ENCODE results near the gene EDARADD.
"Not testable (repeated sequence)": the region's sequence is repeated elsewhere in the genome, so short reads cannot be mapped to it uniquely, and the experiment has no call there.

Gene EDARADD

DNA sequence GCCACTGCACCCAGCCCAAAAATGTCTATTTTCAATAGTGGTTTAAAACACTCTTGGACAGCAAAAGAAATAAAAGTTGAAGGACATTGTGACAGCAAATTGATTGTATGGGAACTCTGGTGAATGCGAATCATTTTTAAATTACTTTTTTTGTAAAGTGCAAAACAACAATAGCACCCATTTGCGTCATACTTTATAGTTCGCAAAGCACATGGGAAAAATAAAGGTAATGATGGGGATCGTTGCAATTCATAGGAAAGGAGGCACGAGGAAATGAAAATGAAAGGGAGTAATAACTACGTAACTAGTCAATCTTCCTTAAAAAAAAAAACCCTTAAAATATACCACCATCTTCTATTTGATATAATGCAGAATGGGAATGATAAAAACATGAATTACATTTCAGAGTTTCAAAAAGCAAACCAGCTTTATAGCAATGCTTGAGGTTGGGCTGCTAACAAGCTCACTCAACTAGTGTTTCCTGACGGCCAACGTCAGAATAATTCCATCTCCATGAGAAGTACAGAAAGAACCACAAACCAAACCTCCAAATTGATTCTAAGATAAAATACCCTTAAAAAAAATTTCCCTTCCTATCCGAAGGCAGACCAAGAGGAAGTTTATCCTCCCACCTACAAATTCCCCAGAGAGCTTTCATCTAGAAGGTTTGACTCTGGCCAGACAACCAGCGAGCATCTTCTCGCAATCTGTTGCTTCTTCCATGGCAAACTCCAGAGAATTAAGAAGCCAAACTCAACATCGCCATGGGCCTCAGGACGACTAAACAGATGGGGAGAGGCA, at the start of gene EDARADD:
TSS of gene EDARADD (plus strand) at position 606 of the 801 bp plus-strand sequence. CDS start at position 765, 159 bp downstream.
- in situ Hi-C loops (cut with MboI; ENCODE audit: low sequenced_read_pairs) = no loop called here

DNA sequence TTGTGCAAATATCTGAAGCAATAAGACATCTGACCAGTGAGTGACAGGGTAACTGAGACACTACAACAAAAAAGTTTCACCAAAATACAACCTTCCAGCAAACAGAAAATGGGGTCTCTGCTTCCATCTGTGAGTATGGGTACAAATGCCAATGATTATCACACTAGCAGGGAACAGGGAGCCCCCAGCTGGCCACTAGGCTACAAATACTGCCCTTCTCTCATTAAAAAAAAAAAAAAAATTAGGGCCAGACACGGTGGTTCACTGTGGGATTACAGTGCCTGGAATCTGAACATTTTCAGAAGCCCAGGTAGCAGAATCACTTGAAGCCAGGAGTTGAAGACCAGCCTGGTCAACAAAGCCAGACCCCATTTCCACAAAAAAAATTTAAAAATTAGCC, 48.4 kb upstream of the EDARADD start:
- in situ Hi-C loops (cut with MboI; ENCODE audit: low sequenced_read_pairs) = no loop called here

DNA sequence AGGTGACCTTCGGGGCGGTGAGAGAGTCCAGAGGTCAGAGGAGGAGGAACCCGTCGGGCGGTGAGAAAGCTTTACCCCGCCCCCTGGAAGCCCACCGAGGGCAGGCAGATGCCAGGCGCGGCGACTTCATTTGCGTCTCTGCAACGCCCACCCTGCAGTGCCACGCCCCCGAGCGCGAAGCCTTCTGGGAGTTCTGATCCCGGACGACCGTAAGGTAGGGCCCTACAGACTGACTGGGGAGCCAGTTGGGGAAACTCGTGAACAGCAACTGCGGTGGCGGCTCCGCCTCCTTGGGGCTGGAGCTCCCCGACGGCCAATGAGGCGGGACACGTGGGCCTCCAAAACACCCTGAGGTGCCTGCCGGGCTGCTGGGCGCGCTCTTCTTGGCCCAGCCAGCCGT, 46.0 kb upstream of the EDARADD start:
- in situ Hi-C loops (cut with MboI; ENCODE audit: low sequenced_read_pairs) = no loop called here

DNA sequence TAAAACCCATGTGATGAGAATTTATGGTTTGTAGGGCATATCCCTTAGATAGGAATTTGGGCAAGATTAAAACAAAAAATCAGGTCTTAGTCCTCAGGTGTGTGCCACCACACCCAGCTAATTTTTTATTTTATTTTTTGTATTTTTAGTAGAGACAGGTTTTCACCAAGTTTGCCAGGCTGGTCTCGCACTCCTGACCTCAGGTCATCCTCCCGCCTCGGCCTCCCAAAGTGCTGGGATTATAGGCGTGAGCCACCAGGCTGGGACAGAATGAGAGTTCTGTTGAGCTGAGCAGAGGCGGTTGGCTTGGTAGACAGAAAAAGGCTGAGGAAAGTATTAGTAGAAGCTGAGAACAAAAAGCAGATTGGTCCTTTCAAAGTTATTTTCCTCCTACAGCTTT, 43.8 kb upstream of the EDARADD start:
- in situ Hi-C loops (cut with MboI; ENCODE audit: low sequenced_read_pairs) = no loop called here

DNA sequence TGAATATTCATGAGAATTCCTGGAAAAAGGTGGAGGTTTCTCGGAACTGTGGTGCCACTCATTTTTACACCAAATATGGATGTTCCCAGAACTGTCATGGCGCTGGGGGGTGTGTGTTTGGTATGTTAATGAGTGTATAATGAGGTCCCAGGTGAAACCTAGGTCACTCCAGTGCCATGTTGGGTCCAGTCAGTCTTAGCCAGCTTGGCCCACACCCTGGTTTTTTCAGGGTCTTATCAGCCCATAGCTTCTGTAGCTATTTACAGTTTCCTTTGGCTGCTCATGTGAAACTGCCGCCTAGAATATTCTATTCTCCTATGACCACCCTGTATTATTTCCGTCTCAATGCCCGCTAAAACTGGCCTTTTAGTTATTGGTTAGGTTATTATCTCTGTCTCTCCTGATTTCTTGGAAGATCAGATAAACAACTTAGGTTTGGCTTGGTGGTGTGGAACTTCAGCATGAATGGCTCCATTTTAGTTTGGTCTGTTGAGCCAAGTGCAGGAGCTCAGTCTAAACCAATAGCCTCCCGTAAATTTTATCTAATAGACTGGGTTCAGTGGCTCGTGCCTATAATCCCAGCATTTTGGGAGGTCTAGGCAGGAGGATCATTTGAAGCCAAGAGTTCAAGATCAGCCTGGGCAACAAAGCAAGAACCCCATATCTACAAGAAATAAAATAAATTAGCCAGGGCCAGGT, 42.1 kb upstream of the EDARADD start:
- in situ Hi-C loops (cut with MboI; ENCODE audit: low sequenced_read_pairs) = no loop called here

DNA sequence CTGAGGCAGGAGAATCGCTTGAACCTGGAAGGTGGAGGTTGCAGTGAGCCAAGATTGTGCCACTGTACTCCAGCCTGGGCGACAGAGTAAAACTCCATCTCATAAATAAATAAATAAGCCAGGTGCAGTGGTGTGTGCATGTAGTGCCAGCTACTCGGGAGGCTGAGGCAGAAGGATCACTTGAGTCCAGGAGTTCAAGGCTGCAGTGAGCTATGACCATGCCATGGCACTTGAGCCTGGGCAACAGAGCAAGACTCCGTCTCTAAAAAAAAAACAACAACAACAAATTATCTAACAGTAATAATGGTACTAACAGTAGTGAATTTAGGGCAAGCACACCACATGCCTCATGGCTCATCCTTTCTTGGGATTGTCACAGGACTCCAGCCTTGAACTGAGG, 41.3 kb upstream of the EDARADD start:
- in situ Hi-C loops (cut with MboI; ENCODE audit: low sequenced_read_pairs) = not testable (repeated sequence)

DNA sequence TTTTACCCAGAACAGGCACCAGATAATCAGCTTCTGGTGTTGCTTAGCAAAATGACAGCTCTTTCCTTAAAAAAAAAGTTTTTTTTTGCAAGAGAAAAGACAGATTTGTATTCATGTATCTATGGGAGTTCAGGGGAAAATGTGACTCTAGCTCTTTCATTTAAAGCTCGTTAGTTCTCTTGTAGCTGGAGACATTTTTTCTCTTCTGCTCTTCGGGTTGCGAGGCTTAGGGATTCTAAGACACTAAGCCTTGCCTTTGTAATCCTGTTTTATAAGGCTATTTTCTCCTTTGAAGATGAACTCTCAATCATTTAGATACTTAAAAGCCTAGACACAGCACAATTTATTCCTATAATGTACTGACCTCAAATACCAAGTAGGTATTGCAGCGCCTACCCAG, 40.3 kb upstream of the EDARADD start:
- in situ Hi-C loops (cut with MboI; ENCODE audit: low sequenced_read_pairs) = no loop called here

DNA sequence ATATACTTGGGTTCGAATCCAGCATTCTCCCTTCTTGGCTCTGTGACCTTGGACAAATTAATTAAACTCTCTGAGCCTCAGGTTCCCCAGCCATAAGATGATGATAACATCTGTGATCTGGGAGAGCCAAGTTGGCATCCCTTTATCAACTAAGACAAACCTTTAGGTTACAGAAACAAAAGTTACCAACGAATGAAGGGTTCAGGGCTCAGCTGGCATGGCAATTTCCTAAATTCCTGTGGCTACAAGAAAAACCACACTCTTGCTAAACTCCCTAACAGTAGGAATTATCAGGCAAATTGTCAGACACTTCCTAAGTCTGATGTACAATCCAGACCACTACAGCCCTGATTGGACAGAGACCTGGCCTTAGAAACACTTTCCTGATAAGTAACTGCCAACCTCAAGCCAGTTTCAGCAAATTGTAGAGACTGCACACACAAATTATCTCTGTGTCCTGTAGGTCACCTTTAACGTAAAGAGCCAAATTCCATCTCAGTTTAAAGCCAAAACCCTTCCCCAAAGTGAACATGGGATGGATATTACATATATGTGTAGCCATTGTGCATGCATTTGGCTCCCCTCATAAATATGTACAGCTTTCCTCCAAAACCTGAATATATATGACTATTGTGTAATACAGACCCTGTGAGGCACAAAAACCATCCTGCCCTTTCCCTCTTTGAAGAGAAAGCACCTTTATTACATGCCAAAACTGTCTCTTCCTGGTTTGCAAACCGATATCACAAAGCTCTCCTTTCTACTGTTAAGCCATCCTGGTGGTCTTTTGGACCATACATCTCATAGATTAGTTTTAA, 39.5 kb upstream of the EDARADD start:
- in situ Hi-C loops (cut with MboI; ENCODE audit: low sequenced_read_pairs) = no loop called here

DNA sequence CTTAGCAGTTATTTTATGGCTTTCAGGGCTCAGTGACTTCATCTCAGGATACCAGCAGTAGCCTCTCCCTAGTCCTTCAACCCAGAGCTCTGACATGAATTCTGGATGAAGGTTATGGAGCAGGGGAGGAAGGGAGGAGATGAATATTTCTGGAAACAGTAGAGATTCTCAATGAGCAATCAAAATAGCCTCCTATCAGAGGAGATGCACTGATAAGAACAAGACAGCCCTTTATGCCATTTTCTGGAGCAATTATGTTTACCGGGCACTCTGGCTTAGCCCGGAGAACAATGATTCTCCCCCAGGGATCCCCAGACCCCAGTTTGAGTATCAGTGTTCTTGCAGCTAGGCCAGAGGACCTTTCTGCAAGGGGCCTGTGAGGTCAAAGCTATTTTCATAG, 37.9 kb upstream of the EDARADD start:
- in situ Hi-C loops (cut with MboI; ENCODE audit: low sequenced_read_pairs) = no loop called here

DNA sequence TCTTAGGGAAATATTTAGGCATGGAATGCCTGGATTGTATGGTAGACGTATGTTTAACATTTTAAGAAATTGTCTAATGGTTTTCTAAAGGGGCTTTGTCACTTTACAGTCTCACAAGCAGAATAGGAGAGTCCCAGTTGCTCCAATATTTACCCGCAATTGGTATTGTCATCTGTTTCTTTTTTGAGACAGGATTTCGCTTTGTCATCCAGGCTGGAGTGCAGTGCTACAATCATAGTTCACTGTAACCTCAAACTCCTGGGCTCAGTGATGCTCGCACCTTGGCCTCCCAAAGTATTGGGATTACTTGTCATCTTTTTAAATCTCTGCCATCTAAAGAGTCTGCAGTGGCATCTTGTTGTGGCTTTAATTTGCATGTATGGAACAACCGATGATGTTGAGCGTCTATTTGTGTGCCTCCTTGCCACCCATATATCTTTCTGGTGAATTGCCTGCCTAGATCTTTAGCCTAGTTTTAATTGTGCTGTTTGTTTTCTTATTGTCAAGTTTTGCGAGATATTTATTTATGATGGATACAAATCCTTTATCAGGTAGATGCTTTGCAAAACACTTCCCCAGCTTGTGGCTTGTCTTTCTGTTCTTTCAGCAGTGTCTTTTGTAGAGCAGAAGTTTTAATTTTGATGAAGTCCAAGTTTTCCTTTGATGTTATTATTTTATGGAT, 32.0 kb upstream of the EDARADD start:
- in situ Hi-C loops (cut with MboI; ENCODE audit: low sequenced_read_pairs) = no loop called here

DNA sequence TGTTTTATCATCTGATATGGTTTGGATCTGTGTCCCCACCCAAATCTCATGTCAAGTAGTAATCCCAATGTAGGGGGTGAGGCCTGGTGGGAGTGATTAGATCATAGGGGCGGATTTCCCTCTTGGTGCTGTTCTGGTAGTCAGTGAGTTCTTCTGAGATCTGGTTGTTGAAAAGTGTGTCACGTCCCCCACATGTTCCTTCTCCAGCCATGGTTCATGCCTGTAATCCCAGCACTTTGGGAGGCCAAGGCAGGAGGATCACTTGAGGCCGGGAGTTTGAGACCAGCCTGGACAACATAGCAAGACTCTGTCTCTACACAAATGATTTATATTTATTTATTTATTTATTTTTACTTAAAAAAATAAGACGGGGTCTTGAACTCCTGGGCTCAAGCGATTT, 30.8 kb upstream of the EDARADD start:
- in situ Hi-C loops (cut with MboI; ENCODE audit: low sequenced_read_pairs) = no loop called here

DNA sequence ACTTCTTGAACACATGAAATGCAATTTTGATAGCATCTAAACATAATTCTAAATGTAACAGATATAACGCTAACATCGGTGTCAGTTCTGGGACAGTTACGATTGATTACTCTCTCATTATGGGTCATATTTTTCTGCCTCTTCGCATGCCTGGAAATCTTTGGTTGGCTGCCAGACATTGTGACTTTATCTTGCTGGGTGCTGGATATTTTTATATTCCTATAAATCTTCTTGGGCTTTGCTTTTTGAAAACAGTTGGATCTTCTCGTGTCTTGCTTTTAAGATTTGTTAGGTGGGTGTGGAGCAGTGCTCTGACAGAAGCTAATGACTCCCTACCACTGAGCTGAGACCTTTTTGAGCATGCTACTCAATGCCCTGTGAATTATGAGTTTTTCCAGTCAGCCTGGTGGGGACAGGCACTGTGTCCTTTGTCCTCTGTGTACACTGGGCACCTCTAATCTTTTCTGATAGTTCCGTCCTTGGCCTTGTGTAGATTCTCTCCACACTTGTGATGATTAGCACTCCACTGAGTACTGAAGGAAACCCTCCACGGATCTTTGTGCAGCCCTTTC, 28.0 kb upstream of the EDARADD start:
- in situ Hi-C loops (cut with MboI; ENCODE audit: low sequenced_read_pairs) = no loop called here

DNA sequence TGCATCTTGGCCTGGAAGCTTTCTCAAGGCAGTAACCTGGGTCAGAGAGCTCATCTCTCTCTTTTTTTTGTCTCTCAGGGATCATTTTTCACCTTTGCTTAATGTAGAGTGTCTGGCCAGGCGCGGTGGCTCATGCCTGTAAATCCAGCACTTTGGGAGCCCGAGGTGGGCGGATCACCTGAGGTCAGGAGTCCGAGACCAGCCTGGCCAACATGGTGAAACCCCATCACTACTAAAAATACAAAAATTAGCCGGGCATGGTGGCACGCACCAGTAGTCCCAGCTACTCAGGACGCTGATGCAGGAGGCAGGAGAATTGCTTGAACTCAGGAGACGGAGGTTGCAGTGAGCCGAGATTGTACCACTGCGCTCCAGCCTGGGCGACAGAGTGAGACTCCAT, 27.4 kb upstream of the EDARADD start:
- in situ Hi-C loops (cut with MboI; ENCODE audit: low sequenced_read_pairs) = not testable (repeated sequence)

DNA sequence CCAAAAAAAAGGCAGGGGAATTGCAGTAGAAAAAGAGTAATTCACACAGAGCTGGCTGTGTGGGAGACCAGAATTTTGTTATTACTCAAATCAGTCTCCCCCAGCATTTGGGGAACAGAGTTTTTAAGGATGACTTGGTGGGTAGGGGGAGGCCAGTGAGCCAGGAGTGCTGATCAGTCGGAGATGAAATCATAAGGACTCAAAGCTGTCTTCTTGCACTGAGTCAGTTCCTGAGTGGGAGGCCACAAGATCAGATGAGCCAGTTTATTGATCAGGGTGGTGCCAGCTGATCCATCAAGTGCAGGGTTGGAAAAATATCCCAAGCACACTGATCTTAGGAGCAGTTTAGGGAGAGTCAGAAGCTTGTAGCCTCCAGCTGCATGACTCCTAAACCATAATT, 23.7 kb upstream of the EDARADD start:
- in situ Hi-C loops (cut with MboI; ENCODE audit: low sequenced_read_pairs) = no loop called here

DNA sequence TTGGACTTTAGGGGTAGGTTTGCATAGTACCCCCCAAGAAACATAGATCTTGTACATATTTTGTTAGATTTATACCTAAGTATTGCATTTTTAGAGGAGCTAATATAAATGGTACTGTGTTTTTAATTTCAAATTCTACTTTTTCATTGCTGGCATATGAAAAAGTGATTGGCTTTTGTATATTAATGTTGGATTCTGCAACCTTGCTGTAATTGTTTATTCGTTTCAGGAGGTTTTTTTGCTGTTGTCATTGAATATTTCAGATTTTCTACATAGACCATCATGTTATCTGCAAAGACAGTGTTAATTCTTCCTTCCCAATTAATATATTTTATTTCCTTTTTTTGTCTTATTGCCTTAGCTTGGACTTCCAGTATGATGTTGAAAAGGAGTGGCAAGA, 23.0 kb upstream of the EDARADD start:
- in situ Hi-C loops (cut with MboI; ENCODE audit: low sequenced_read_pairs) = no loop called here

DNA sequence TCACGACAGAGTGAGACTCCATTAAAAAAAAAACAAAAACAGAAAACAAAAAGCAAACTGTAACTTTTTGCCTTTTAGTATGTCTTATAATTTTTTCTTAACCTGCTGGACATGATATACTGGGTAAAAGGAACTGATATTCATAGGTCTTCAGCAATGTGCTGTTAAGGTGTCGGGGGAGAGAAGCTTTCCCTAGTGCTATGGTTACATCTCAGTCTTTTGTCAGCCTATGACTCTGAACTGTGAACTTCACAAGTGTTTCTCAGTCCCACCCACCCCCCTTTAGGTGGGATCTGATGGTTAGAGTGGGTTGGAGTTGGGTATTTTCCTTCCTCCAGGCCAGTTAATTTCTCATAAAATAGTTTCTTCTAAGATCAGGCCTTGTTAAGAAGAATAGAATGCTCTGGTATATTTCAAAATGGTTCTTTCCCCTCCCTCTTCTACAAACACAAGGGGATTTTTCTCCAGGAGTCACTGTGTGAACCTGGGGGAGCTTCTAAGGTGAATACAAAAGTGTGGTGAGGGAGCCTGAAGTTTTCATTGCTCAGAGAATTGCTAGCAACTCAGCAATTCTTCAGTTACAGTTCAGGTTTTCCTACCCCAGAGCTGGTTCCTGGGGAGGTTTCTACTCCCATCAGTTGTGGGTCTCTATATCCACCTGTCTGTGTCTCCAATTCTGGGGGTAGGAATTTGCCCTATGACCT, 16.1 kb upstream of the EDARADD start:
- in situ Hi-C loops (cut with MboI; ENCODE audit: low sequenced_read_pairs) = no loop called here

DNA sequence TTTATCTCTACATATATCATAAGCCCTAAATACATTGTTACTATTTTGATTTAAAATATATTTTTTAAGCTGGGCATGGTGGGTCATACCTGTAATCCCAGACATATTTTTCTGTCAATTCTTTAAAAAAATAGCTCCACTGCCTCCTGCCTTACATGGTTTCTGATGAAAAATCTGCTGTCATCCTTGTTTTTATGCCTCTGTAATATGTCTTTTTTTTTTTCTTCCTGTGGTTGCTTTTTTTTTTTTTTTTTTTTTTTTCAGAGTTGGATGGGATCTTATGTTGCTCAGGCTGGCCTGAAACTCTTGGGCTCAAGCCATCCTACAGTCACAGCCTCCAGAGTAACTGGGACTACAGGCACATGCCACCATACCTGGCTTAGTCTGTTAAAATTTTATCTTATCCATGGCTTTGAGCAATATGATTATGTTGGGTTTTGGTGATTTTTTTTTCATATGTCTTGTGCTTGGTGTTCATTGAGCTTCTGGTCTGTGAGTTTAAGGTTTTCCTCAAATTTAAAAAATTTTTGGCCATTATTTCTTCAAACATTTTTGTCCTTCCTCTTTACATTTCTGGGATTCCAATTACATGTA, 12.4 kb upstream of the EDARADD start:
- in situ Hi-C loops (cut with MboI; ENCODE audit: low sequenced_read_pairs) = no loop called here

DNA sequence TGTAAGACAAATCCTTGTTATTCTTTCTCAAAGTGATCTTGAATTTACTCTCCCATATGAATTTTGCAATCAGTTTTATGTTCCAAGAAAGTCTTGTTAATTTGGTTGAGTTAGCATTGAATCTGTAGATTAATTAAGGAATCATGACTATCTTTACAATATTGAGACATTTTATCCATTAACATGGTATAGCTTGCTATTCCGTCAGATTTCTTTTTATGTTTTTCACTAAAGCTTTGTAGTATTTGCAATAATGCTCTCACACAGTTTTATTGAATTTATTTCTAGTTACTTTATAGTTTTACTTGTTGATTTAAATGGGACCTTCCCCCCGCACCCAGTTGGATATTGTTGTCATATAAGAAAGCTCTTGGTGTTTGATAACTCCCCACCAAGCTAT, 5.8 kb upstream of the EDARADD start:
- in situ Hi-C loops (cut with MboI; ENCODE audit: low sequenced_read_pairs) = no loop called here

DNA sequence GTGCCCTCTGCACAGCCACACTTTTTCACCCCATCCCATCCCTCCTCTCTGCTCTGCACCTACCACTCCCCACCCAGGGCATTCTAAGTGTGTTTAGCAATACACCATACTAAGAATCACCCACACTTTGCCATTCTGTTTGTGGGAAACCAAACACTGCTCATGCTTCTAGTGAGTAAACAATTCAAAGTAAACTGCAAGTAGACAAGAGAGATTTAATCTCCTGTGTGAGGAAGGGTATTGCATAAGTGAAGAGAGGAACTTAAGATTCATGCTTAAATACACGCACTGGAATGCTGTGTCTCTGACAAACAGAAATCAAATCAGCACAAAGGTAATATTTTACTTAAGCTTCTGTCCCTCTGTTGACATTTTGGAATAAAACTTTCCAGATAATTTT, 4.8 kb upstream of the EDARADD start:
- in situ Hi-C loops (cut with MboI; ENCODE audit: low sequenced_read_pairs) = no loop called here

DNA sequence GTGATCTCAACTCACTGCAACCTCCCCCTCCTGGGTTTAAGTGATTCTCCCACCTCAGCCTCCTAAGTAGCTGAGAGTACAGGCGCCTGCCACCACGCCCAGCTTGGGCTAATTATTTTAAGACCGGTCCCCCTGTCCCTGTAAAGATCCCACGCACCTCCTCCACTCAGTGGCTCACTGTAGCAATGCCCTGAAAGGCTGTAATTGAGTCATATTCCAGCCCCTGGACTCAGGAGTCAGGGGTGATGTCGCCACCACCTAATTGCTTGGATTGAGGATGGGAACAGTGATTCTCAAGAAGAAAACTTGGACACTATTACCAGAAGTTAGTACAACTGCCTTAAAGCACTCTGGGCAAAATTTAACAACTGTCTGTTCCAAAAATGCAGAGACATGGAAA, 3.1 kb upstream of the EDARADD start:
- in situ Hi-C loops (cut with MboI; ENCODE audit: low sequenced_read_pairs) = no loop called here
